ENCODE data around the gene BORCS8. TPM values are rescaled to one million over a fixed set of nuclear protein-coding genes. Genes with fewer than 3 reads are reported as not detected.

Gene BORCS8
- total RNA-seq, 1 donor from 2014 or later = 28.0 TPM

GRCh38 chr19:19207637-19208572 lies 16.0 kb upstream of the BORCS8 start:
- peak overlapping the region; percentile 34 for H3K4me3 Mint-ChIP-seq
- no peaks in the 10 kb centered on the region for H3K36me3 Mint-ChIP-seq (ENCODE audit: low read depth)
- peaks cover 13% of the 10 kb centered on the region for H3K4me1 Mint-ChIP-seq
- no peak for DNase-seq (ENCODE audit: low read depth, low spot score)
- H3K27me3 Mint-ChIP-seq (ENCODE audit: low read depth) = peaks cover 67% of the 10 kb centered on the region
- no peaks in the 10 kb centered on the region for H3K9me3 Mint-ChIP-seq
- TF ChIP-seq CTCF (conservative IDR thresholded peaks at IDR 0.05) = no peak
- H3K27ac Mint-ChIP-seq (ENCODE audit: unreplicated experiment) = no peak overlapping the region

GRCh38 chr19:19206938-19207337 lies 15.0 kb upstream of the BORCS8 start:
- Mint-ChIP-seq H3K4me3 (peak overlapping the region; percentile 16), H3K27me3 (ENCODE audit: low read depth) (peaks cover 57% of the 10 kb centered on the region), H3K27ac (ENCODE audit: unreplicated experiment) (peak overlapping the region; percentile 84), H3K4me1 (peaks cover 23% of the 10 kb centered on the region), H3K9me3 (no peaks in the 10 kb centered on the region), H3K36me3 (ENCODE audit: low read depth) (no peaks in the 10 kb centered on the region)
- DNase-seq (ENCODE audit: low read depth, low spot score) = no peak
- TF ChIP-seq CTCF (conservative IDR thresholded peaks at IDR 0.05) = no peak

GRCh38 chr19:19205416-19206410 lies 13.8 kb upstream of the BORCS8 start:
- no peaks in the 10 kb centered on the region for H3K36me3 Mint-ChIP-seq (ENCODE audit: low read depth)
- H3K27ac Mint-ChIP-seq (ENCODE audit: unreplicated experiment) = no peak overlapping the region
- H3K27me3 Mint-ChIP-seq (ENCODE audit: low read depth) = peaks cover 47% of the 10 kb centered on the region
- H3K9me3 Mint-ChIP-seq = no peaks in the 10 kb centered on the region
- TF ChIP-seq CTCF (conservative IDR thresholded peaks at IDR 0.05) = no peak
- H3K4me3 Mint-ChIP-seq = peak overlapping the region; percentile 64
- H3K4me1 Mint-ChIP-seq = peaks cover 23% of the 10 kb centered on the region
- DNase-seq (ENCODE audit: low read depth, low spot score) = no peak

- DNase-seq (ENCODE audit: low read depth, low spot score) = no peak
- no peaks in the 10 kb centered on the region for H3K9me3 Mint-ChIP-seq
- peaks cover 23% of the 10 kb centered on the region for H3K4me1 Mint-ChIP-seq
- H3K36me3 Mint-ChIP-seq (ENCODE audit: low read depth) = no peaks in the 10 kb centered on the region
- H3K27me3 Mint-ChIP-seq (ENCODE audit: low read depth) = peaks cover 34% of the 10 kb centered on the region
- TF ChIP-seq CTCF (conservative IDR thresholded peaks at IDR 0.05) = no peak
- no peak overlapping the region for H3K27ac Mint-ChIP-seq (ENCODE audit: unreplicated experiment)
- peak overlapping the region; percentile 97 for H3K4me3 Mint-ChIP-seq
Measured at GRCh38 chr19:19204181-19204580, 12.2 kb upstream of the BORCS8 start.
